GM12865 (cell line): ENCODE results near the gene PRR35.

ENCODE experiments used
- DNase-seq: peaks from one replicate; pipeline ENCODE4 v3.0.0; 2010; ENCODE audit warnings: low read depth
- H3K4me3 ChIP-seq: 2 replicates; pipeline ENCODE4 v1.5.1; 2011; ENCODE audit warnings: mild to moderate bottlenecking, low read depth, low read length, control low read depth
- CTCF ChIP-seq: IDR thresholded peaks from 2 replicates; pipeline ENCODE4 v1.5.1; 2011; ENCODE audit warnings: low read length, control low read depth, low read depth, inconsistent platforms; ENCODE audit not compliant: insufficient read depth; ENCODE audit errors: missing control alignments

The PRR35 gene

DNA sequence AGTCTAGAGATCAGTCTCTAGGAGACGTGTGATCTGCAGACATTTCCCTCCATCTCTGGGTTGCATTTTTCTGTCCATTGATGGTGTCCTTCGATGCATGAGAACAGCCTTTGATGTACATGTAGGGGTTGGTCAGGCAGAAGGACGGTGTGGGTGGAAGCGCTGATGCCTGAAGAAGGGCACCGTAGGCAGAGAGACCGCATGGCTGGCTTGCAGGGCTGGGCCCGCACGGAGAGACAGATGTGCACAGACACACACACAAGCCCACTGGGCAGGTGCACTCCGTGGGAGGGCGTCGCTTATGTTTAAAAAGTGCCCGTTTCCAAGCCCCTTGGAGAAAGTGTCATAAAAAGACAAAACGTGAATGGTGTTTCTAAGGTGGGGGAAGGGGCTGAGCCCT, 54.9 kb downstream of the PRR35 start:
- no peak overlapping the region for H3K4me3 ChIP-seq
- no peak for DNase-seq
- no peak for TF ChIP-seq CTCF
